HepG2 (cell line): ENCODE results near the gene AKAP8L. TPM values are rescaled to one million over a fixed set of nuclear protein-coding genes. Genes with fewer than 3 reads are reported as not detected.

ENCODE experiments used
- ATAC-seq: fragments of 200-7000 bp; cut with Tn5 transposase; 3 replicates; pipeline ENCODE4 v1.9.1; 2020; ENCODE audit warnings: mild to moderate bottlenecking, moderate library complexity
- BruUV-seq: library from RNA; stranded (reverse); fragments of 400-500 nt; replicated peaks from 2 replicates; lab custom pipeline; 2021; lab: Mats Ljungman, UMichigan
- CTCF ChIA-PET: fragments of 300-600 bp; formaldehyde crosslinking; extraction: SDS; loops from one replicate; lab custom pipeline; 2021; ENCODE audit warnings: low total read pairs, inconsistent platforms, low intra/inter-chr PET ratio; lab: Yijun Ruan, JAX
- POLR2A ChIA-PET: fragments of 350-600 bp; sonication (Branson Sonifier 250); formaldehyde crosslinking; loops from one replicate; lab custom pipeline; 2020; ENCODE audit warnings: antibody characterized with exemption, inconsistent platforms; lab: Yijun Ruan, JAX
- DNase-seq: peaks from one replicate; pipeline ENCODE4 v3.0.0-alpha.2; 2015; ENCODE audit warnings: low spot score
- FAIRE-seq: peaks from 3 replicates; lab custom pipeline; 2011; peaks lifted over from hg19 to GRCh38; lab: Jason Lieb, UNC
- H2AFZ ChIP-seq: one replicate; pipeline ENCODE4 v1.6.1; 2011; ENCODE audit warnings: low read length, inconsistent platforms
- H3K27ac ChIP-seq: fragments of 300-600 bp; 3 replicates; pipeline ENCODE4 v1.8.0; 2011; ENCODE audit warnings: mixed run types, mild to moderate bottlenecking, mixed read lengths, low read length, inconsistent platforms; ENCODE audit not compliant: insufficient read depth; ENCODE audit errors: extremely low read length
- H3K27me3 ChIP-seq, 2 experiments: fragments of 200-600 bp in 1 of 2; 2 replicates in 1 of 2; 3 replicates in 1 of 2; pipeline versions ENCODE4 v1.6.0 to v1.8.0; 2011; ENCODE audit warnings: low read length in 2 of 2, mild to moderate bottlenecking in 2 of 2, moderate library complexity in 2 of 2, inconsistent platforms in 1 of 2; ENCODE audit not compliant: insufficient read depth in 2 of 2, control insufficient read depth in 1 of 2
- H3K36me3 ChIP-seq, 2 experiments: fragments of 200-600 bp in 1 of 2; replicated peaks in 1 of 2; 2 replicates in 1 of 2; 3 replicates in 1 of 2; pipeline versions ENCODE4 v1.5.1 to v1.8.0; 2011; ENCODE audit warnings: low read length in 2 of 2, inconsistent platforms in 1 of 2; ENCODE audit not compliant: insufficient read depth in 2 of 2, control insufficient read depth in 1 of 2
- H3K4me1 ChIP-seq: 2 replicates; pipeline ENCODE4 v1.5.1; 2012; ENCODE audit warnings: low read length, inconsistent platforms; ENCODE audit not compliant: insufficient read depth
- H3K4me2 ChIP-seq: 2 replicates; pipeline ENCODE4 v1.6.0; 2011; ENCODE audit warnings: low read depth, low read length, inconsistent platforms
- H3K4me3 ChIP-seq, 3 experiments: fragments of 200-600 bp in 1 of 3; sonication (generic), shearing (Covaris generic) in 1 of 3; replicated peaks in 1 of 3; 2 replicates each; pipeline ENCODE4 v1.5.1; 2011 to 2016; ENCODE audit warnings: low read length in 3 of 3, inconsistent platforms in 2 of 3, low read depth in 2 of 3, mild to moderate bottlenecking in 2 of 3, control low read depth in 1 of 3, mixed read lengths in 1 of 3; ENCODE audit not compliant: insufficient read depth in 1 of 3
- H3K79me2 ChIP-seq: one replicate; pipeline ENCODE4 v1.6.1; 2011; ENCODE audit warnings: low read length, inconsistent platforms; ENCODE audit not compliant: insufficient read depth
- H3K9ac ChIP-seq: 2 replicates; pipeline ENCODE4 v1.6.0; 2011; ENCODE audit warnings: mild to moderate bottlenecking, low read depth, low read length, inconsistent platforms; ENCODE audit not compliant: insufficient read depth
- H3K9me3 ChIP-seq: 2 replicates; pipeline ENCODE4 v1.5.1; 2012; ENCODE audit warnings: mild to moderate bottlenecking, low read length
- H4K20me1 ChIP-seq: 2 replicates; pipeline ENCODE4 v1.6.0; 2011; ENCODE audit warnings: inconsistent platforms, mild to moderate bottlenecking, low read length, moderate library complexity; ENCODE audit not compliant: insufficient read depth
- DNMT1 ChIP-seq: sonication (generic); formaldehyde crosslinking; IDR thresholded peaks from 2 replicates; pipeline ENCODE4 v1.5.1; 2020; ENCODE audit warnings: mild to moderate bottlenecking, missing genetic modification reagents
- DZIP1 ChIP-seq: sonication (generic); formaldehyde crosslinking; IDR thresholded peaks from 2 replicates; pipeline ENCODE4 v1.5.0; 2020; ENCODE audit warnings: mild to moderate bottlenecking, missing genetic modification reagents
- EED ChIP-seq: sonication (generic); formaldehyde crosslinking; IDR thresholded peaks from 2 replicates; pipeline ENCODE4 v1.5.0; 2020; ENCODE audit warnings: mild to moderate bottlenecking, missing genetic modification reagents
- ETS1 ChIP-seq: sonication (generic); formaldehyde crosslinking; IDR thresholded peaks from 2 replicates; pipeline ENCODE4 v1.4.0; 2020; ENCODE audit warnings: missing genetic modification reagents
- FOSL1 ChIP-seq: sonication (generic); formaldehyde crosslinking; IDR thresholded peaks from 2 replicates; pipeline ENCODE4 v1.9.0; 2021; ENCODE audit warnings: missing genetic modification reagents, borderline replicate concordance
- GABPB1 ChIP-seq: IDR thresholded peaks from 2 replicates; pipeline ENCODE4 v1.6.1; 2016; ENCODE audit warnings: mild to moderate bottlenecking, missing genetic modification reagents, moderate library complexity, missing compliant biosample characterization
- KDM5A ChIP-seq: fragments of 200-600 bp; sonication (generic); IDR thresholded peaks from 2 replicates; pipeline ENCODE4 v1.7.0; 2018; ENCODE audit warnings: antibody characterized with exemption, mild to moderate bottlenecking, low read length, borderline replicate concordance
- MEIS1 ChIP-seq: sonication (generic); formaldehyde crosslinking; IDR thresholded peaks from 2 replicates; pipeline ENCODE4 v1.9.0; 2021; ENCODE audit warnings: mild to moderate bottlenecking, missing genetic modification reagents, moderate library complexity, borderline replicate concordance
- SIX4 ChIP-seq: sonication (generic); formaldehyde crosslinking; IDR thresholded peaks from 2 replicates; pipeline ENCODE4 v1.4.0; 2020; ENCODE audit warnings: missing genetic modification reagents
- ZNF296 ChIP-seq: sonication (generic); formaldehyde crosslinking; conservative IDR thresholded peaks from 2 replicates; pipeline ENCODE4 v1.5.0; 2020; ENCODE audit warnings: mild to moderate bottlenecking, missing genetic modification reagents
- ZNF512B ChIP-seq: sonication (generic); formaldehyde crosslinking; IDR thresholded peaks from 2 replicates; pipeline ENCODE4 v1.5.1; 2020; ENCODE audit warnings: missing genetic modification reagents, mild to moderate bottlenecking, borderline replicate concordance
- ZNF790 ChIP-seq: sonication (generic); formaldehyde crosslinking; IDR thresholded peaks from 2 replicates; pipeline ENCODE4 v1.8.0; 2022; ENCODE audit warnings: missing genetic modification reagents, mild to moderate bottlenecking, borderline replicate concordance
- WGBS: methylation state at CpG from one replicate; pipeline ENCODE4 v1.1.6; 2017; ENCODE audit warnings: low lambda C conversion rate; 5-methylcytosine and 5-hydroxymethylcytosine counted together
- in situ Hi-C: cut with HindIII; loops from 2 replicates; pipeline ENCODE4 v1.10.0; 2017; ENCODE audit warnings: low pct_unique_long_range_greater_than_20kb; ENCODE audit not compliant: extremely low pct_ligation_motif_present
- intact Hi-C: fragments of 100-400 bp; cut with micrococcal nuclease; formaldehyde crosslinking; loops from one replicate; pipeline ENCODE4 v1.10.0; 2022; ENCODE audit not compliant: unreplicated experiment
- polyA plus RNA-seq, 8 experiments: library from polyadenylated mRNA; depleted of rRNA in 3 of 8; stranded (reverse) in 7 of 8; unstranded in 1 of 8; fragments of >200 nt; fragmentation: Illumina TruSeq in 4 of 8; extraction: Trizol in 4 of 8; gene quantifications; 2 replicates each; pipeline versions ENCODE4 v1.2.1 to v1.2.3, GENCODE V29; 2011 to 2016; ENCODE audit warnings: low read depth in 4 of 8, missing spikeins in 1 of 8, mixed read lengths in 1 of 8; ENCODE audit not compliant: insufficient read depth in 1 of 8
- total RNA-seq, 5 experiments: library from RNA; depleted of rRNA; stranded (reverse); fragments of >200 nt; fragmentation: Illumina TruSeq; extraction: Trizol; gene quantifications; 2 replicates each; pipeline ENCODE4 v1.2.3, GENCODE V29; 2016; ENCODE audit warnings: low read depth in 1 of 5

AKAP8L gene
- total and polyA plus RNA-seq, 2 of the 13 experiments (the other 11 are each of a cell fraction or from before 2014, with no cell fraction given) = 48.2 to 49.6 TPM

GRCh38 chr19:15378534-15379082 is 40.2 kb downstream of the AKAP8L start (continued):
- TF ChIP-seq DZIP1 (CRISPR knock-in tag) = peak; percentile 74; the same call in 1 of the 2 replicates
- no peak for TF ChIP-seq MEIS1
- TF ChIP-seq ZNF296 (CRISPR knock-in tag) = peak; percentile 38; the same call in 1 of the 2 replicates

- H2AFZ ChIP-seq = no peak overlapping the region
- in situ Hi-C loops = no loop called here
- ATAC-seq = no peak
- no peak overlapping the region for H3K9ac ChIP-seq
- peaks cover 18 to 51% of the 10 kb centered on the region in 2 experiments for H3K36me3 ChIP-seq
- peaks cover 60% of the 10 kb centered on the region for H3K79me2 ChIP-seq
- FAIRE-seq = no peak
- WGBS = 97% methylated on average over 11 of the region's 24 CpGs
- no peaks in the 10 kb centered on the region for H3K9me3 ChIP-seq
- H3K4me2 ChIP-seq = no peak overlapping the region
- H3K27me3 ChIP-seq = no peaks in the 10 kb centered on the region; a peak in 1 of 5 replicates
- POLR2A ChIA-PET = interaction anchor here (1.5 kb wide), 1 partner anchor 44 kb away, joined by 4 read pairs; the partner anchor contains the start of gene AKAP8L
- no peak for TF ChIP-seq ZNF790 (CRISPR knock-in tag)
- TF ChIP-seq KDM5A = no peak
- no peak for TF ChIP-seq DNMT1 (CRISPR knock-in tag)
- TF ChIP-seq ZNF512B (CRISPR knock-in tag) = no peak
- no peak for TF ChIP-seq GABPB1
- TF ChIP-seq SIX4 (CRISPR knock-in tag) = no peak
- no peak for TF ChIP-seq ETS1
- no peak for TF ChIP-seq EED (CRISPR knock-in tag)
- no peak for TF ChIP-seq FOSL1
- no TSS peak for BruUV-seq
- H3K4me3 ChIP-seq = no peak overlapping the region
- DNase-seq = no peak
- peaks cover 36% of the 10 kb centered on the region for H4K20me1 ChIP-seq
- CTCF ChIA-PET = no interaction called here
- intact Hi-C loops = loop anchor here (5.0 to 10.0 kb wide), 3 partner anchors 37 to 90 kb away; no protein-coding TSS in a partner anchor
- H3K4me1 ChIP-seq = peaks cover 23% of the 10 kb centered on the region
- H3K27ac ChIP-seq = no peak overlapping the region
These were observed 43.9 kb downstream of the AKAP8L start for GRCh38 chr19:15374796-15375440.
